ENCODE measurements around the gene KYNU. TPM values are rescaled to one million over a fixed set of nuclear protein-coding genes. Genes with fewer than 3 reads are reported as not detected.
"Not testable (repeated sequence)": the region's sequence is repeated elsewhere in the genome, so short reads cannot be mapped to it uniquely, and the experiment has no call there.

Gene KYNU
- polyA plus RNA-seq (ENCODE audit: insufficient read length in 12 of 12), result 1 to 10 TPM in 3 of 12 donors, under 1 TPM in 7, not detected in 2; 0.41 to 1.7 (median 0.77) TPM
- long read RNA-seq, donor 1, result 0 reads
- long read RNA-seq, donor 2, result 0 reads
- long read RNA-seq, donor 3, result 0 reads
- long read RNA-seq, donor 4, result 0 reads
- long read RNA-seq, donor 5, result 0 reads
- long read RNA-seq, donor 6, result 0 reads
- long read RNA-seq, donor 7, full-length matches to known transcripts, result 1 of 1 reads
- long read RNA-seq, donor 7, partial matches to known transcripts, result 0 of 1 reads
- long read RNA-seq, donor 7, other reads (novel, unspliced or antisense), result 0 of 1 reads
- long read RNA-seq, donor 8, partial matches to known transcripts, result 0 of 1 reads
- long read RNA-seq, donor 8, other reads (novel, unspliced or antisense), result 0 of 1 reads
- long read RNA-seq, donor 9, result 0 reads
- long read RNA-seq, donor 10, result 0 reads
- long read RNA-seq, donor 11, result 0 reads

DNA sequence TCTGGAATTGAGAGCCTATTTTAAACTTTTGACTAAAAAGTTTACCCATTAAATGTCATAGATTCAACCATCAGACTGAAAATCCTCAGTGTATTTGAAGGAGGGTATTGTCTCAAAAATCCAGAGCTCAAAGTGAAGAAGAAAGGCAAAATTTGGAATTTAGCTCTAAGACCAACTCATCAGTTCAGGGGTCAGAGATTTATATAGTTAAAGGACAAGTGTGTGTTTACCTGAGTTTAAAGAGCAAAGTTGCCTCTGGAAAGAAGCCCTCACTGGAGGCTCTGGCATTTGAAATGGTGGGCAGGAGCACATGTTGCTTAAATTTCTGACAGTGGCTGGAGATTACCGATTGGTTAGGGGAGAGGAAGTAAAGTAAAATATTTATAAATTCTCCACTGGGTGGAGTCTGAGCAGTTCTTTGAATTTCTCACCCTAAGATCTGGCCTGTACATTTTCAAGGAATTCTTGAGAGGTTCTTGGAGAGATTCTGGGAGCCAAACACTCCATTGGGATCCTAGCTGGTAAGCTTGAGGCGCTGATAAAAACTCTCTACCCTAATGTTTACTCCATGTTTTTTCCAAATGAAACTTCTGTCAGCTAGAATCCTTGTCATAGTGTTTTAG lies at the start of gene KYNU:
KYNU (plus strand) TSS at position 449 of the 623 bp plus-strand sequence. CDS start 7,704 bp downstream, outside the sequence.
- no peak for DNase-seq

DNA sequence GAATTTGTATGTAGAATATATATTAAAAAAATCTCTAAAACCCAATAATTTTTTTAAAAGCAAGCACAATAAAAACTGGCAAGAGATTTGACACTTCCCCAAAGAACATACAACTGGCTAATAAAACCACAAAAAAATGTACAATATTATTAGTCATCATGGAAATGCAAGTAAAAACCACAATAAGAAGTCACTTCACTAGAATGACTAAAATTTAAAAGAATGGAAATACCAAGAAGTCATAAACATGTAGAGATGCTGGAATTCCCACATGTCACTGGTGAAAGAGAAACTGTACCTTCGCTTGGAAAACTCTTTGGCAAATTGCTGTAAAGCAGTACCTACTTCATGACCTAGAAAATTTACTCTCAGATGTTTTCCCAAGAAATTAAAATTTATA lies 43.4 kb upstream of the KYNU start:
- DNase-seq, result no peak

DNA sequence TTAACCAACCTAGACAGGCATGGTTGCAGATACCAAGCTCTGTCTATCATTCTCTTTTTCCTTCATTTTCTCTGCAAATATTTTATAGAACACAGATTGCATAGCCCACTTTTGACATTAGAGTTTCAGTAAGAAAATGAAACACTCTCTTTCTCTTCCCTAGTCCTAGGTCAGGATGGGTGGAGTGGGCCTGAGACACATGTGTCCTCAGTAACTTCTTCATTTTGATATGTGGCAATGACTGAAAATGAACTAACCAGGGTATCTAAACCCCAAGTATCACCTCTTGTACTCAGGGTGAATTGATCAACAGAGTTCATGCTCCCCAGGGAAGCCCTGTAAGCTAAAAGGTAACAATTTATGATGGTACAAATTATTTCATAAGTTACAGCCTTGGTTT lies 37.0 kb upstream of the KYNU start:
- DNase-seq, result no peak

DNA sequence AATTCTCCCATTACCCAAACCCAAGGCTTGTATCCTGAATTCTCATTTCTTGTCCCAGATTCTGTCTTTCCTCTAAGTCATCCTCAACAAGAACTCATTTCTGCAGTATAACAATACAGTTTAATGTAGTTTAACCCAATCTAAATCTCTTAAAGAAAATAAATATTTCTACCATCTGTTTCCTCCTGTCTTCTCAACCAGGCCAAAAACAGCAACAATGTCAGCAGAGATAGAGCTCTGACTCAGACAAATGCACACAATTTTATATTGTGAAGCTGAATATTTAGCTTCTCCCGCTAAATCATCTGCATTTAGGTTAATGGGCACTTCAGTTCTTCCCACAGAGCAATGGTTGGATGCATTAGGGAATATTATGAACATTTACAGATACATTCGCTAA lies 35.7 kb upstream of the KYNU start:
- no peak for DNase-seq

DNA sequence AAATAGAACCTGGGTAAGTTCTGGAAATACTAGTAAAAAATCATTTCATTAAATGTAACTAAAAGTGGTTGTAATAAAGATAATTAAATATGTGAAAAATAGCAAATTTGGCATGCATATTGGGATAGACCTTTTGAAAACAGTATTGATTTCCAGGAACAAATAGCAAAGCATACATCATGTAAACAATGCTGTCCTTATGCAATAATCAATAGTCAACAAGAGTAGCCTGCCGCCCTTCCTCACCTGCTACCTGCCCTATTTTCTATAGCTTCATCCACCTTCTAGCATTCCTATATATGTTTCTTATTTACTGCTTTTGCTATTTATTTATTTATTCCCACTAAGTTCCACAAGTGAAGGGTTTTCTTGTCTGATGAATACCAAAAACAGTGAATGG lies 35.1 kb upstream of the KYNU start:
- no peak for DNase-seq

DNA sequence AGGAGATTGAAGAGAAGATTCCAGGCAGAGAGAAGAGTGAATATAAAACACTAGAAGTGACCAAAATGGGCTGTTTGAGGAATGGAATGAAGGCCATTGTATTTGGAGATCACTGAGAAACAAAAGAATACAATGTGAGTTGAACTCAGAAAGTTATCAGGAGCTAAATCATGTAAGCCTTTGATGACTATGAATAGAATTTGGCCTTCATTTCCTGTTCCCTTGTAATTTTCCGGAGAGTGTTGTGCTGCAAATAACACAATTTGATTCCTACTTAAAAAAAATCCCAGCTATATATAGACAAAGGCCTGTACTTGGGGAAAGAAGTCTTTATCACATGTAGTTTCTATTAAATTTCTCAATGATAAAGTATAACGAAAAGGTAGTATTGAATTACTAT lies 33.7 kb upstream of the KYNU start:
- no peak for DNase-seq

DNA sequence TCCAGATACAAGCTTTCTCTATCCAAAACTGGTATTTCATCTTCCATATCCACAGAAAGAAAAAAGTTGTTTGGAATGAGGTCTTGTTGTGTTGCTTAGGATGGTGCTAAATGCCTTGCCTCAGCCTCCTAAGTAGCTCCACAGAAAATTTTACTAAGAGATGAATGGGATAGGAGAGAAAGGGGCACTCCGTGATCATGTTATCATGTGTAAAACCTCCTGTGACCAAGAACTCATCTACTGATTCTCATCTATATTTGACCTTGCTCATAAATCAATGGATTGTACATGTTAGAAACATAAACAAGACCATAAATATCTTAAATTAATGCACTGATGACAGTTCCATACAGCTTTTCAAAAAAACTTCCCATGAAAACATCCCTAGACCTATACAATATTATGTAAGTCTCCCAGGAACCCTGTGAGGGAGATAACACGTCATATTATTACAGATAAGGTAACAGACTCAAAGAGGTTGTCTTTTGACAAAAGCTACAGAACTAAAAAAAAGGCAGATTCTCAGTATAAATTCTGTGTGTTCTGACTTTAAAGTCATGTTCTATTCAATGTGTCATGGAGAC lies 29.3 kb upstream of the KYNU start:
- DNase-seq, result no peak

DNA sequence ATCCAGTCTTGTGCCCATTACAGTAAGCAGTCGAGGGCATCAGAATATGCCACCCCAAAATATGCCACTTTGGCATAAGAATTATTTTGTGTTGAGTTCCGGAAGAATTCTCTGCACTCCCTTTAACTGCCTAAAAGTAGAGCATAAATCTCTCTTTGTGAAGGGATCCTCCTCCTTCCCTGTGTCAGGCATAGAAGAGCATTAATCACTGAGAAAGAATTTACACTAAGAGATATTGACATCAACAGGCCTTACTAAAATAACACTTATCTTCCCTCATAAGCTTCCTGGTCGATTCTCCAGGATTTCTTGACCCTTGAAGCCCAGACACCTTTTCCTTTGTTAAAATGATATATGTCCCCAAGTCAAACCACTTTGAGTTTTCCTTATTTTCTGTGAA lies 27.6 kb upstream of the KYNU start:
- DNase-seq, result no peak

DNA sequence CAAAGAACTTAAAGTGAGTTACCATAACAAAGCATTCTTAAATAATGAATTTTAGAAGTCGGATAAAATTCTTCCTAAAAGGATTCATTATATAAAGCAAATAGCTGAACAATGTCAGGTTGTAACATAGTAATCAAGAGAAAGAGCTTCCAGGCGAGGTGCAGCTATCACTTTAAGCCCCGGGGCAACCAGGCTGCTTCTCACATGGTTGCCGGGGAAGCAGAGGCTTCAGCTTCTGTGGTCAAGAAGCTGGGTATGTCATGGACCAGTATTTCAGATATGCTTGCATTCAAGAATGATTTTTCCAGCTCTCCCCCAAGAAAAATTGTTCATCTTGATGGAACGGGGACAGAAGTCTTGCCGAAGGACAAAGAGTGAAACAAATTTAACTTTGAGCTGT lies 23.6 kb upstream of the KYNU start:
- DNase-seq, result no peak

DNA sequence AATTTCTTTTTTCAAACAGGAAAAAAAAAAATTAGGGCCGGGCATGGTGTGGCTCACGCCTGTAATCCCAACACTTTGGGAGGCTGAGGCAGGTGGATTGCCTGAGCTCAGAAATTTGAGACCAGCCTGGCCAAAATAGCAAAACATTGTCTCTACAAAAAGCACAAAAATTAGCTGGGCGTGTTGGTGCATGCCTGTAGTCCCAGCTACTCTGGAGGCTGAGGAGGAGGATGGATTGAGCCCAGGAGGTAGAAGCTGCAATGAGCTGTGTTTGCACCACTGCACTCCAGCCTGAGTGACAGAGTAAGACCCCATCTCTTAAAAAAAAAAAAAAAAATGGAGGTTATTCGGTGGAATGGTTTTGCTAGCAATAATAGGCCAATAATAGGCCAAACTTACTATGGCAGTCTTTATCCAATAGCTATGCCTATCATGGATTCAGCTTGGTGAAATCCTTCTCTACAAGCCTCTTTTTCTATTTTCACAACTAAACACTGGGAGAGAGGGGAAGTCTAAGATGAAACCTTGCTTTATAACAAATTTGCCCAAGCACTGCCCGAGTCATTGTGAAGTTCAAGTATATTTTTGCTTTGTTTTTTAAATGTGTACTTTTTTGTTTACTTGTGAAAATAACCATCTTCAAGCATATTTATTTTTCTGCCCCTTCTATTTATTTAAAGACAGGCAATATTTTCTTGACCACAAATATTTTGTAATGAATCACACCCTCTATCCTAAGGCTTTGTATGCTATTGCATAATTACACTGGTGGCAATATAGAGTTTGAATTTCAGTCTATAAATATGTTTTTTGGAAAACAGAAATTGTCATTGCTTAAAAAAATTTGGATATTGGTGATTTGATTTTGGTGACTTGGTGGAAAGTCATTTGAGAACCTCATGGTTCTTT lies 20.0 kb upstream of the KYNU start:
- no peak for DNase-seq

DNA sequence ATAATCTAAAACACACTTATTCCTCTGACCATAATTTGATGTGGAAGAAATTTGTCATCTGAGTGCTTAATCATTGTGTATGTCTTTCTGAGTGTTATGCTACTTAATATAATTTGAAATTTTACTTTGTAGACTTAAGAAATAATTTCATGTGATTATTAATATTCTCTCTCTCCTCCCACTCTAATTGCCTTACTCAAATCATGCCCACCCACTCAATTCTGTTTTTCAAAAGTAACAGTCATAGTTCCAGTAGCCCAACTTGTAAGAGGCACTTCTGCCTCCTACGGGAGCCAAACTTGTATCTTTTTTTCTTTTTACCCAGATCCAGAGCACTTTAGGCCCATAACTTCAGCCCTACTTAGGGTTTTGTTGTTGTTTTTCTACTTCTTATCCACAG lies 18.5 kb upstream of the KYNU start:
- no peak for DNase-seq

DNA sequence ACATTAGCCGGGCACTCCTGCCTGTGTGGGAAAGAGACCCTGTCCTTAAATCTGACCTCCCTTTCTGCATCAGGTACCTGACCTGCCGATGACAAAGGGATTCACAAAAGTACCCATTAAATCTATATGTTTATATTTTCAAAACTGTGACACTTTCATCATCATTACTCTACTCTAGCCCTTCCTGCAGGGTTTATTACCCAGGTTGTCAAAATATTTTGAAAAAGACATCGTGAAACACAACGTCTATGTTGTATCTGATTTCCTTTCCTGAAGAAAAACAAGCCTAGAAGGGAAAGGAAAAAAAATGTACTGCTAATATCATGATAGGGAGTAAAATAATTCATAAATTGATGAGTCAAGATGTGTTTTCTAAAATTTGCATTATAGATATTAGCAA lies 15.2 kb upstream of the KYNU start:
- DNase-seq, result no peak

DNA sequence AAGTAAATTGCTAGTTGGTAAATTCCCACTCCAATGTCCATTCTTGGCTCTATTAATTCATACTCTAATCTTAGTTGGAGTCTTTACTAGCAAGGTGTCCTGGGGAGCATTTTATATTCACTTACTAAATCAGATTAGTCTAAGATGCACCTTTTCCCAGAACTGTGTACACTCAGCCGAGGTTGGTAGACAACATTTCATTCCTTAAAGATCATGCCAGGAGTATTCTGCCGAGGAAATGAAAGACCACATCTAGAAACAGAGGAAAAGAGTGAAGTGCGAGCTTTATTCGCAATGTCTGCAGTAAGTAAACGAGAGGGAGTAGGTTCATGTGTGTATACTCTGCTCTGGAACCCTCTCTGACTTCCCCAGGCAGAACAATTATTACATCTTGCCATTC lies 14.6 kb upstream of the KYNU start:
- no peak for DNase-seq

DNA sequence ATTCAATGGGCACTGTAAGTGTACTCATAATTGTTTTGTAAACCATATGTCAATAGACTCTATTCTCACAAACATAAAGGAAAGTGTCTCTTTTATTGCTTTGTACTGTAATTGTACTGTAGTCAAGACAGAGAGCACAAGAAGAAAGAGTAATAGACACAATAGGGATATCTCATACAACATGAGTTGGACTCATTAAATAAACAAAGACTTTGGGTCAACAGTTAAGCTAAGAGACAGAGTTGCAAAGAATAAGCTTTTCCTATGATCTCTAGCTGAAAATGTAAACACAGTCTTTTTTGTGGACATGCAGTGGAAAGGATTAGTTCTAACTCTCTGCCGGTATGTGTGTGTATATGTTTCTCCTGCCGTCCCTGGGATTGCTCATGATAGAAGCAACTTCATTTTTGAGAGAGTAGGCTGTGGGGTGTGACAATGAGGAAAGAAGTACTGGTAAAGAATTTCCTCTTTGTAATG lies 13.9 kb upstream of the KYNU start:
- DNase-seq, result no peak

DNA sequence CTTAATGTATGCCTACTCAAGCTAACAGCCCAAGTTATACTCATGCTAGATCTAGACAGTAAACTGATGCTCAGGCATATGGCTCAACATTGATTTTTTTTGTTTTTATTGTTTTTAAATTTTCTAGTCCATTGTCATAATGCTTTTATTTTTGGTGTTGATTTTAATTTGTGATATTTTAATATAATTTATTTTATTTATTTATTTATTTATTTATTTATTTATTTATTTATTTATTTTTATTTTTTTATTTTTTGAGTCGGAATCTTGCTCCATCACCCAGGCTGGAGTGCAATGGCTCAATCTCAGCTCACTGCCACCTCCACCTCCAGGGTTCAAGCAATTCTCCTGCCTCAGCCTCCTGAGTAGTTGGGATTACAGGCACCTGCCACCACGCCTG lies 12.9 kb upstream of the KYNU start:
- DNase-seq, result not testable (repeated sequence)

DNA sequence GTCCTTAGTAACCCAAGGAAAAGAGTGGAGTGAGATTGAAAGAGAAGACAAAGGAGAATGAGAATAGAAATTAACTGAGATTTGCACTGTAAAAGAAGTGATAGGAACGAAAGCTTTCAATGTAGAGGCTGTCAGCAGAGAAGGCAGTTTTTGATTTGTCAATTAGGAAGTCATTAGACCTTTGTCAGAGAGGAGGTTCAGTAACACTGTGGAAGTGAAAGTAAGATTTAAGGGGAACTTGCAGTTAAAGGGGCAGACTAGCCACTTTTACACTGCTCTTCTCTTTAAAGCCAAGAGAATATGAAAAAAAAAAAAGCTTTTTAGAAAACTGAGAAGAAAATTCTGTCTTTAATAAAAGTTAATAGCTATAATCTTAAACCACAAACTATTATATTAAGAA lies 11.5 kb upstream of the KYNU start:
- DNase-seq, result no peak

DNA sequence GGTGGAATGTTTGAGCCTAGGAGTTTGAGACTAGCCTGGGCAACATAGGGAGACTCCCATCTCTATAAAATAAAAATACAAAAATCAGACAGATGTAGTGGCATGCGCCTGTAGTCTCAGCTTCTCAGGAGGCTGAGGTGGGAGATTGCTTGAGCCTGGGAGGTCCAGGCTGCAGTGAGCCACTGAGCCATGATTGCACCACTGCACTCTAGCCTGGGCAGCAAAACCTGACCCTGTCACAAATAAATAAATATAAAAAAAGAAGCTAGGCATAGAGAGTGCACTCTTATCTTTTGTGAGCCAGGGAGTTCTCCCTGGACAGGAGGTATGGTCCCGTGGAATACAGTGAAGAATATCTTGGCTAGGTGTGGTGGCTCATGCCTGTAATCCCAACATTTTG lies 11.0 kb upstream of the KYNU start:
- DNase-seq, result no peak

DNA sequence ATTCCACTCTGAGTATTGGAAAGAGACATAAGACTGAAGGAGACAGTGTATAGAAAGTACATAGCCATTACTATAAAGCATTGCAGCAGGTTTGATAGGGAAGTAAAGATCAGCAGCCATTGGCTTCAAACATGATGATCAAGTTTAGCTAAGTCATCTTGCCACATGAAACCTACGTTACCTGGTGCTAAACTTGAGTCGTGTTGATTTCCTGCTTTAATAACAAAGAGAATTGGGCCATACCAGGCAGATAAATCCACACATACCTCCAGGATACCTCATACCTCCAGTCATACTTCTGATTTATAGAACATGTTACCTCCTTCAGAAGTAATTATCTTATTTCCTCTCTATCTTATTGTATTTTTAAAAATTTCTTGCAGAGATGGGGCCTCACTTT lies 10.3 kb upstream of the KYNU start:
- DNase-seq, result no peak

DNA sequence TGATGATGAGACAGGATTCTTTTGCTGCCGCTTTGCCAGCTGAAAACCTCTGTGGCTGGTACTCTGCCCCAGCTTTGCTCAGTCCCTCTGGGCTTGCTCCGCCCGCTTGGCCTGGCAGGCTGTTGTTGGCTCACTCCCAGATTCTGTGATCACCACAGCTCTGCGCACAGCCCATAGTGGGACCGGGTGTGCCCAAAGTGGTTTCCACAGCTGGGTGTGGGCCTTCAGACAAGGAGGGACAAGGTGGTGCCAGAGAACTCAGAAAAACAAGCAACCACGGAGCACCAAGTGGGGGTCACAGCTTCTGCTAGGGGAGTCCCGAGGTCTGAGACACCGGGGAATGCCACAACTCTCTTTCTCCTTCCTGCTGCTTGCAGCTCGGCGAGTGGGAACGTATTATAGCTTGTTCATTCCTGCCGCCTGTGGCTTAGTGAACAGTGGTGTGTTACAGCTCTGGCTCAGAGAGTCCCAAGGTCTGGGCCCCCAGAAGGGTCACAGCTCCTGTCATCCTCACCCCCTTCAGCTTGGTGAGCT lies 9.2 kb upstream of the KYNU start:
- DNase-seq, result peak; percentile 6

DNA sequence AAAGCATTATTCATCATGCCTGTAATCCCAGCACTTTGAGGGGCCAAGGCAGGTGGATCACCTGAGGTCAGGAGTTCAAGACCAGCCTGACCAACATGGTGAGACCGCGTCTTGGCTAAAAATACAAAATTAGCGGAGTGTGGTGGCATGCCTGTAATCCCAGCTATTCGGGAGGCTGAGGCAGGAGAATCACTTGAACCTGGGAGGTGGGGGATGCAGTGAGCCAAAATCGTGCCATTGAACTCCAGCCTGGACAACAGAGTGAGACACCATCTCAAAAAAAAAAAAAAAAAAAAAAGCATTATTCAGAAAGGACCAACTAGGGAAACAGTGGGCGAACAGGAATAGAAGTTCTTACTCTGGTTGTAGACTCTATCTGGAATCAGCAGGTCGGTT lies 8.4 kb upstream of the KYNU start:
- not testable (repeated sequence) for DNase-seq

DNA sequence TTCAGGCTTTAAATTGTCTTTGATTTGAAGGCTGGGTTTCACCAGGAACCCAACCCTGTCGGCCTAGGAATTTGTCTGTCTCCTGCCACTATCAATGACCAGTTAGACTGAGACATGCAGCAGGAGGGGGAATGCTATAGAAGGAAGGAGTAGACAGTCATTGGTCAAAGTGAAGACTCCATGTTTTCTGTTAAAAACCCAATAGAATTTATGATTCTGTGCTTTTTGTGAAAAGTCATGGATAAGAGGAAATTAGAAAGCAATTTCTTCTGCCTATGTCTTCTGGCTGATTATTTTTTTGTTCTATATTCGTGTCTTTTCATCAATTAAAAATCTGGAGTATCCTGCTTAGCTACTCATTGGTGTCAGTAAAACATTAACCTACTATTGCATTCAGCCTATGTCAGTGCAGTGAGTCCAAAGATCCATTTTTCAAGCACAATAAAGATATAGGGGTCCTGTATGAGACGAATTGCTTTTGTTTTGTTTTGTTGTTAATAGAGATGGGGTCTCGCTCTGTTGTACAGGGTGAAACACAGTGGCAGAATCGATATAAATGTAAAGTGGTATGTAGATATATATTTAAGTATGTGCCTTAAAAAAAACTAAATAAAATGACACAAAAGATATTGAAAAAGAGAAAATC lies 7.9 kb upstream of the KYNU start:
- DNase-seq, result no peak
